GM19468 (cell line): ENCODE results near the gene RBM28.

Experiments
- ATAC-seq: cut with Tn5 transposase; IDR thresholded peaks from one replicate; pipeline ENCODE4 v1.9.1; 2021; ENCODE audit warnings: mild to moderate bottlenecking, moderate library complexity, moderate number of reproducible peaks; ENCODE audit not compliant: unreplicated experiment; ENCODE audit errors: extremely low read depth

The RBM28 gene

GRCh38 chr7:128343554-128344430, at the start of gene RBM28:
RBM28 (minus strand) TSS chr7:128343908; CDS start chr7:128343793, 115 bp downstream.
- peak; percentile 91 for ATAC-seq

GRCh38 chr7:128392446-128393327, 49.0 kb upstream of the RBM28 start:
- ATAC-seq: no peak

- ATAC-seq: no peak
Observed at GRCh38 chr7:128391805-128392204, 48.1 kb upstream of the RBM28 start.

DNA sequence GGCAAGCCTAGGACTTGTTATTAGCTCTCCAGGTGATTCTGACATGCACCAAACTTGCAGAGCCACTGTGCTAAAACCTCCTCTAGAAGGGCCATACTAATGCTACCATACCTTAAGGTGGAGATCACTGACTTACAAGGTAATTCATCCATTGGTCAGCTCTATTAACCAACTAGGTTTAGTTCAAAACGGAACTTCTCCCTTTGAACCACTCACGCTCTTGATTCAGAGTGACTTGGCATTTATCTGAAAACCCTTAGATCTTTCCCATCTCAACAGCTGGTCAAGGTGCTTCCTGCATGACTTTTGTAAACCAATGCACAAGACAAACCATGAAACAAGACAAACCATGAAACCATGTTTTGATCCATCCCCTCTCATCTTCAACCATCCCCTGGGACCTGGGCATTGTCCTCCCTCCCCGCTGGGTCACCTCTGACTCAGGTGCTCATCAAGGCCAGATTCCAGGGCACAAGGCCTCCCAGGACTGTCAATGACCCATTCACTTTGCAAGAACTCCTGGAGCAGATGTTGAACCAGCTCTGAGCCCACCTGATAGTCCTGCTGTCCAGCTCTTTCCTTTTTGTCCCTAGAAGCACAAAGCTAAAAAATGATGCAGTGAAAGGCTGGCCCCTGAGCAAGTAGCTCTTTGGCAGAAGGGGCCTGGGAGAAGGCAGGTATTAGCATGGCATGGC, 47.3 kb upstream of the RBM28 start:
- no peak for ATAC-seq

DNA sequence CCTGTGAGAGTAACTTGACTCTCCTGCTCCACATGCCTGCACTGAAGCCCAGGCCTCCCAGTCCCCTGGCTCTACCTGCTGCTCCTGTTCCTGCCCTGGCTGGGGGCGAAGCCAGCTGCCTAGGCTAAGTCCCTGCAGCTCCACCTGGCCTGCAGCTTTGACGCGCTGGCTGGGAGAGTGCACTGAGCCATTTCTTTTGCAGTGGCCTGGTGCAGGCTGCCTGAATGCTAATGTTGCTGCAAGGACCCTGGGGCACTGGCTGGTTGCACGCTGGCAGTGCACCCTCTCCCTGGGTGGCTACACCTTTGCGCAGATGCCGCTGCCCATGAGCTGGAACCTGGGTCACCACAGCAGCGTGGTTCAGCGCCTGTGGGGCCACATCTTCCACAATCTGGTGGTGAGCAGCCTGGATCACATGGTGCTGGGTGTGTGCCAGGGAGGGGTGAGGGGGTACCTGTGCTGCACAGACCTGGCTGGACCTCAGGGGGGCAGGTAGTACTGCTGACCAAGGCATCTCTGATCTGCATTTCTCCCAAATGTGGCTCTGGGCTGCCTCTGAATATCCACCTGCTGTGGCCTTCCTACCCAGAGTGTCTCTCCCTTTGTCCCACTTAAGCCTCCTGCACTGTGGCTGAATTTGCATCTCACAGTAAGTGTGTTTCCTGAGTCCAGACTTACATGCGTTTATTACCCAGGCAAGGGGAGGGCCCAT, 46.1 kb upstream of the RBM28 start:
- ATAC-seq: no peak

GRCh38 chr7:128389085-128389617, 45.4 kb upstream of the RBM28 start:
- no peak for ATAC-seq

DNA sequence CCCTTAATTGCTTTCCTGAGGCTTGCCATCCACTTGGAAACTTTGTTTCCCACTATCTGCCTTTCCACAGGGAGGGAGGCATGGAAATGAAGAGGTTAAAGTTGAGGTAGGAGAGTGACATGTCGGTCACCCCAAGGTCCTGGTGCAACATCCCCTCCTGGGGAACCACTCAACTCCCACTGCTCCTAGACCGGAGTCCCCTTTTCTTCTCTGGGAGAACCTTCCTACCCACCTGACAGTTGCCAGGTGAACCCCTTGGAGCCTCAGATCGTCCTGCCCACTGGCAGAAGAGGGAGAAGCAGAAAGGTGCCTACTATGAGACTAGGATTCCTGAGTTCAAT, 44.4 kb upstream of the RBM28 start:
- ATAC-seq: no peak

DNA sequence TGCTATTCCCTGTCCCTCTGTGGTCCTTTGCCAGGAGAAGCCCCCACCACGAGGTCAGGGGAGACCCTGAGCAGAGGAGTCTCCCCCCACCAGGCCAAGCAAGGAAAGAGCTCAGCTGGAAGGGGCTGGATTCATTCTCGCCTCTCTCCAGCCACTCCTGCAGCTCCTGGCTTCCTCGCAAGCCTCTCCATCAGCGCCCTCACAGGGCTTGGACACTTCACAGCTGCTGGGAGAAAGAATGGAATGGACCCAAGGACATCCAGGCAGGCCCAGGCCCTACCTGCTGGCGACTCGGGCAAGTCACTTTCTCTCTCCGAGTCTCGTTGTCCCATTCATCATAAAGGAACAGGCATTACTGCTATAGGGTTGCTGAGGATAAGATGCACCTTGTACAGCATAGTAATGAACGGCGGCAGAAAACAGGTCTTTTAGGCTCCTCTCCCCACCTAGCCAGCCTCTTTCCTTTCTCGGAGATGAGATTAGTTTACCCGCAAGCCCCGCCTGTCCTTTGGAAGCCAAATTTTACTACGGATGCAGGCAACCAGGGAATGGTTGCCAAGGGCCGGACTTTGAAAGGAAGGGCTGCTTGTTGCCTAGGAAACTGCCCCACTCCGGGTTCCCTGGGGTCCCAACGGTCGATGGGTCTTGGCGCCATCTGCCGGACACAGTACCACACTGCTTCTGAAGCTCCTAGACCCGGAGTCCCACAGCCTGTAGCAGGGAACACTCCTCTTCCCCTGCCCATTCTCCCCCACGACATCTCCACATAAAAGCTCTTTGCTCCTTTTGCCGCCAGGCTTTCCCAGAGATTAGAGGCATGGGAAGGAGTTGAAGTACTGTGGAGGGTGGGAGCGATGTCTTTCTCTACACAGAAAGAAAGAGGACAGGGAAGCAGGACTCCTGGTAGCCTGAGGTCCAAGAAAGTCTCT, 43.8 kb upstream of the RBM28 start:
- ATAC-seq: no peak

GRCh38 chr7:128385988-128386925, 42.5 kb upstream of the RBM28 start:
- no peak for ATAC-seq

DNA sequence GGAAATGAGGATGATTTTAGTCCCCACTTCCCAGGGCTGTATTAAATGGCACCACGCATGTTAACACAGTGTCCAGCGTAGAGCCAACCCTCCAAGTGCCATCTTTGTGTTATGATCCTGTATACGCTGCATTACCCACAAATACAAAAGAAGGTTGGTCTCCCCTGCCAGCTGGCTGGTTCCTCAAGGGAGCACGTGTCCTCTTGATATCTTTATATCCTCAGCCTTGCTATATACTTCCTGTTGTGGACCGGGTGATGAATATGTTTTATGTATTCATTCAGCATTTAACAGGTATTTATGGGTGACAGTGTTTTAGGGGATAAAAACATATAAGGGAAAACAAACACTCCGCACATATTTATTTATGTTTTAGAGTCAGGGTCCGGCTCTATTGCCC, 41.0 kb upstream of the RBM28 start:
- ATAC-seq: no peak

DNA sequence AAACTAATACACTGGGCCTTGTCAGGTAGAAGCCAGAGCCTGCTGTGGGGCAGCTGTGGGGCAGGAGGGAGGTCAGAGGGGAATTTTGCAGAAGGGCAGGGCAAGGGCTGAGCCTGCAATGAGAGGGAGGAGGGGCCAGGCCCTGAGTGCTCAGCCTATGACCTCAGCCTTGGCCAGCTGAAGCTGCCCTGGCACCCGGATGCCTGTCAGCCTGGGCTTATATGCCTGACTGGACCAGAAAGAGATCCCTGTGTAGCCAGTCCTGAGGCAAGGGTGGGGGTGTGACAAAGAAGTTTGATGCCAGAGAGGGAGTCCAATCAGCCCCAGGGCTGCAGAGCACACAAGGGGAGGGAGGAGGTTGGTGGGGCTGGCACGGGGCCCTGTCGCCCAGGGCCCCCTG, 40.1 kb upstream of the RBM28 start:
- no peak for ATAC-seq

DNA sequence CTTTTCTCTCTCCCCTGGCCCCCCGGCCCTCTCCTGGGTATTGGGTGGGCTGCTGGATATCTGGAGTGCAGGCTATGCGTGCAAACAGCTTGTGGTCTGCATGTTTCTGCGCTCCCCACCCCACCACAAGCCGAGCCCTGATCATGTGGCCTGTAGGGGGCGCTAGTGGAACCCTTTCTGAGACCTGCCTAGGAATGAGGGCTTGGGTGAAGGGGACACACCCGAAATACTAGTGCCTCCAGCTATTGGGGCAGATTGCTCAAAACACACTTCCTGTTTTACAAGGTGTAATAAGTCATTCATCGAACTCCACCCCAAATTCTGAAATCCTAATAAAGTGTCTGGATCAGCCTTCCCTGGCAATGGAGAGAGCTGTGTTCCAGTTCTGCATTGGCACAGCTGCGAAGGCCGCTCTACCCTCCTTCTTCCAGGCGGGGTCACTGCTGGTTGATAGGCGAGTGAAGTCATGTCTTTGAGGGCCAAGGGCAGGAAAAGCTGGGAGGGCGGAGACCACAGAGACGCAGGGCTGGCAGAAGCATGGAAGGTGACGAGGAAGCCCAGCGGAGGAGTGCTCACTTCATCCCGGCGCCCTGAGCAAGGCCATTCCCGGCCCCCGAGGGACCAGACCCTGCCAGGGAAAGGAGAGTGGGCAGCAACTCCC, 37.6 kb upstream of the RBM28 start:
- no peak for ATAC-seq

GRCh38 chr7:128380483-128381106, 36.9 kb upstream of the RBM28 start:
- ATAC-seq: no peak

DNA sequence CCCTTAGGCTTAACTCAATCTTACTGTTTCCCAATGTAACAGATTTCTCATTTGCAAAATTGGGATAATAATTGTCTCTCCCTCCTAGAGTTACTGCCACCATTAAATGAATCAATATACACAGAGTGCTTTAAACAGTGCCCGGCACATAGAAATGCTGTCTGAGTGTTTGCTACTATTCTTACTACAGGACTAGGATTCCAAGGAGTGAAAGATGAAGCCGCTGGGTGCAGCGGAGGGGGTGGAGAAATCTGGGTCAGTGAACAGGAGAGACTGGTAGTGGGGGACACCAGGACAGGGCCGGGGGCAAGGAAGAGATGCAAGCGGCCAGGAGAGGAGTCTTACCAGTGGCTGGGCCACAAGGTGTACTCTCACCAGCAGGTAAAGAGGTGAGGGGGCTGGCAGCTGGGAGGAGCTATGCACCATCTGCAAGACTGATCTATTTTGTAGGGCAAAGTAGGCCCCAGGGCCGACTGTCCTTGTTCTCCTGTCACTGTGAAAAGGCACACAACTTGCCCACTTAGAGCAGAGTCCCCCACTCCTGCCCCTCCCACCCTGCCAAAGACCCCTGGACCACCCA, 36.3 kb upstream of the RBM28 start:
- ATAC-seq: no peak

- no peak for ATAC-seq
Observed at GRCh38 chr7:128378637-128379036, 34.9 kb upstream of the RBM28 start.

DNA sequence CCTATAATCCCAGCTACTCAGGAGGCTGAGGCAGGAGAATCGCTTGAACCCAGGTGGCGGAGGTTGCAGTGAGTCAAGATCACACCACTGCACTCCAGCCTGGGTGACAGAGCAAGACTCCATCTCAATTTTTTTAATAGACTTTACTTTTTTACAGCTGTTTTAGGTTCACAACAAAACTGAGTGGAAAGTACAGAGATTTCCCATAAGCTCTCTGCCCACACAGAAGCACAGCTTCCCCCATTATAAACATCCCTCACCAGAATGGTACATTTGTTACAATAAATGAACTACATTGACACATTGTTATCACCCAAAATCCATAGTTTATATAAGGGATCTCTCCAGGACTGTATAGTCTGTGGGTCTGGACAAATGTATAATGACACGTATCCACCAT, 32.4 kb upstream of the RBM28 start:
- no peak for ATAC-seq
